ENCODE data around the gene ACTA1. TPM values are rescaled to one million over a fixed set of nuclear protein-coding genes. Genes with fewer than 3 reads are reported as not detected.

Gene ACTA1
- total RNA-seq, 1 experiment from 2014 or later: not detected

Other genes with a start within 250 kb of the ACTA1 start
- gene RAB4A, start 163.0 kb downstream of the ACTA1 start, total RNA-seq (2014; rRNA removed; shearing (Covaris generic)): 48.5 and 61.5 TPM in 2 replicates
- gene CCSAP, start 91.0 kb downstream of the ACTA1 start, total RNA-seq (2014; rRNA removed; shearing (Covaris generic)): 31.0 and 33.5 TPM in 2 replicates
- gene NUP133, start 74.2 kb upstream of the ACTA1 start, total RNA-seq (2014; rRNA removed; shearing (Covaris generic)): 52.8 and 64.5 TPM in 2 replicates
- 52.0 and 53.3 TPM in 2 replicates for gene ABCB10, start 124.6 kb upstream of the ACTA1 start, total RNA-seq (2014; rRNA removed; shearing (Covaris generic))
- 24.4 and 26.2 TPM in 2 replicates for gene TAF5L, start 192.0 kb upstream of the ACTA1 start, total RNA-seq (2014; rRNA removed; shearing (Covaris generic))
- gene URB2, start 192.2 kb upstream of the ACTA1 start, total RNA-seq (2014; rRNA removed; shearing (Covaris generic)): 19.7 and 20.1 TPM in 2 replicates